Measurements from ENCODE around the gene KBTBD8.
A peak's percentile ranks its signal among the peaks of the same experiment; 100 is the strongest.

Gene KBTBD8

GRCh38 chr3:66980791-66981190 is 17.3 kb upstream of the KBTBD8 start:
- Histone ChIP-seq H3K27ac (no peak overlapping the region), H3K4me3 (ENCODE audit: low read depth, low read length) (no peak overlapping the region), H3K36me3 (replicated peaks) (no peaks in the 10 kb centered on the region), H3K27me3 (replicated peaks) (no peaks in the 10 kb centered on the region)
- in situ Hi-C loops (cut with HindIII; ENCODE audit: low pct_ligation_motif_present, low sequenced_read_pairs): no loop called here
- DNase-seq: no peak
- TF ChIP-seq CTCF (IDR thresholded peaks at IDR 0.05; ENCODE audit: low read depth, low read length, missing control alignments): no peak

- Histone ChIP-seq H3K36me3 (replicated peaks) (no peaks in the 10 kb centered on the region), H3K4me3 (ENCODE audit: low read depth, low read length) (no peak overlapping the region), H3K27ac (no peak overlapping the region), H3K27me3 (replicated peaks) (no peaks in the 10 kb centered on the region)
- no peak for DNase-seq
- peak; percentile 23 for TF ChIP-seq CTCF (IDR thresholded peaks at IDR 0.05; ENCODE audit: low read depth, low read length, missing control alignments)
- in situ Hi-C loops (cut with HindIII; ENCODE audit: low pct_ligation_motif_present, low sequenced_read_pairs): no loop called here
Measured at GRCh38 chr3:66983101-66983500, 15.0 kb upstream of the KBTBD8 start.

GRCh38 chr3:66985336-66985920 is 12.7 kb upstream of the KBTBD8 start:
- Histone ChIP-seq H3K27ac (no peak overlapping the region), H3K27me3 (replicated peaks) (no peaks in the 10 kb centered on the region), H3K36me3 (replicated peaks) (no peaks in the 10 kb centered on the region), H3K4me3 (ENCODE audit: low read depth, low read length) (no peak overlapping the region)
- DNase-seq: no peak
- in situ Hi-C loops (cut with HindIII; ENCODE audit: low pct_ligation_motif_present, low sequenced_read_pairs): no loop called here
- no peak for TF ChIP-seq CTCF (IDR thresholded peaks at IDR 0.05; ENCODE audit: low read depth, low read length, missing control alignments)

GRCh38 chr3:66986406-66986805 is 11.7 kb upstream of the KBTBD8 start:
- H3K27ac ChIP-seq: no peak overlapping the region
- H3K4me3 ChIP-seq (ENCODE audit: low read depth, low read length): no peak overlapping the region
- no peak for DNase-seq
- H3K36me3 ChIP-seq (replicated peaks): no peaks in the 10 kb centered on the region
- in situ Hi-C loops (cut with HindIII; ENCODE audit: low pct_ligation_motif_present, low sequenced_read_pairs): no loop called here
- TF ChIP-seq CTCF (IDR thresholded peaks at IDR 0.05; ENCODE audit: low read depth, low read length, missing control alignments): no peak
- no peaks in the 10 kb centered on the region for H3K27me3 ChIP-seq (replicated peaks)

- Histone ChIP-seq H3K36me3 (replicated peaks) (no peaks in the 10 kb centered on the region), H3K4me3 (ENCODE audit: low read depth, low read length) (no peak overlapping the region), H3K27me3 (replicated peaks) (no peaks in the 10 kb centered on the region), H3K27ac (no peak overlapping the region)
- DNase-seq: no peak
- in situ Hi-C loops (cut with HindIII; ENCODE audit: low pct_ligation_motif_present, low sequenced_read_pairs): no loop called here
- TF ChIP-seq CTCF (IDR thresholded peaks at IDR 0.05; ENCODE audit: low read depth, low read length, missing control alignments): no peak
Measured at GRCh38 chr3:66989241-66989640, 8.9 kb upstream of the KBTBD8 start.
